NCI-H510A (cell line): Measurements from ENCODE around the gene XAF1.
"Not testable (repeated sequence)": the region's sequence is repeated elsewhere in the genome, so short reads cannot be mapped to it uniquely, and the experiment has no call there.

Experiments used
- DNase-seq: peaks from one replicate; lab custom pipeline; 2025; lab: John Stamatoyannopoulos, UW

XAF1 gene, protein sequence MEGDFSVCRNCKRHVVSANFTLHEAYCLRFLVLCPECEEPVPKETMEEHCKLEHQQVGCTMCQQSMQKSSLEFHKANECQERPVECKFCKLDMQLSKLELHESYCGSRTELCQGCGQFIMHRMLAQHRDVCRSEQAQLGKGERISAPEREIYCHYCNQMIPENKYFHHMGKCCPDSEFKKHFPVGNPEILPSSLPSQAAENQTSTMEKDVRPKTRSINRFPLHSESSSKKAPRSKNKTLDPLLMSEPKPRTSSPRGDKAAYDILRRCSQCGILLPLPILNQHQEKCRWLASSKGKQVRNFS

DNA sequence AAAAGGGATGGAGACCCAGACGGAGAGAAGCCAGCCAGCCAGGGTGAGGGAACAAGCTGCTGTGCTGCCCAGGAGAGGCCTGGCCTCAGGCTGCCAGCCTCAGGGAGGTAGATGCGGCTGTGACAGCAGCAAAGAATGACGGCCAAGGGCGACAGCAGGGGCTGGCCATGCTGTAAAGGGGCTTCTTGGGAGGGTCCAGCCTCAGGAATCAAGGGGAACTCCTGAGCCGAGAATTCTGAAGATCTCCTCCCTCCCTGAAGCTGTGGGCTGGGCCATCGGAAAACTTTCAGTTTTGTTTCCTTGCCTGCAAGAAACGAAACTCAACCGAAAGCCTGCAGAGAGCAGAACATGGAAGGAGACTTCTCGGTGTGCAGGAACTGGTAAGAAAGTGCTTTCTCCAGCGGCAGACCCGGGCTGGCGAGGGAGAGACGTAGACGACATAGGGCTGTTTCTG is at the start of gene XAF1:
TSS of gene XAF1 (plus strand) at position 316 of the 454 bp plus-strand sequence. CDS start at position 349, 33 bp downstream.
- no peak for DNase-seq

DNA sequence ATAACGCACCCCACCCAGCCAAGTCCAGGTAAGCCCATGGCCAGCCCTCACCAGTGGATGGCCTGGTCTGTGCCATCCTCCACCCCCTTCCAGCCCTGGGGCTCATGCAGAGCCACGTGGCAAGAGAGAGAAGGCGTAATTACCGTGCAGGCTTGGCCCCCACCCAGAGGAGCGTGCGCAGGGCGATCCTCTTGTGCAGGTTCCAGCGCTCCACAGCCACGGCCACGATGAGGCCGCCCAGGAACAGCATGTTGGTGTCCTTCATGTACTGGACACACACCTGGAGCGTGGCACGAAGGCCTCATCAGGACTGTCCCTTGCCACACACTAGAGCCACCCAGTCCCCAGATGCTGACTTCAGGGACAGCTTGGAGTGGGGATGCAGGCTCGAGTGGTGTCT is 49.3 kb upstream of the XAF1 start:
- DNase-seq = no peak

DNA sequence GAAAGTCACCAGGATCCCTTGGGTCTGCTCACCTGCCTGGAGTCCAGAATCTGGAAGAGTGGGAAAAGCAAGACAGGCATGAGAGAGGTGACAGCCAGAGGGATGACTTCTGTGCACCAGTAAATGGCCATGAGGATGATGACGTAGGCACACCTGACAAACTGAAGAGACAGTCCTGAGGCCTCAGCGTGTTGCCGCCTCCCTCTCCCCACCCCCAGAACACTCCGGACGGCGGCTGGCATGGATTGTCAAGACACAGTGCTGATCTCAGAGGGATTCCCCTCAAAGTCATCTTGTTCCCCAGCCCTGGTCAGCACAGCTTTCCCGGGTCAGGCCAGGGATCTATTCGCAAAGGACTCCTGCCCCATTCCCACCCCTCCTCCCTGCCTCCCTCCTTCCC is 48.9 kb upstream of the XAF1 start:
- no peak for DNase-seq

DNA sequence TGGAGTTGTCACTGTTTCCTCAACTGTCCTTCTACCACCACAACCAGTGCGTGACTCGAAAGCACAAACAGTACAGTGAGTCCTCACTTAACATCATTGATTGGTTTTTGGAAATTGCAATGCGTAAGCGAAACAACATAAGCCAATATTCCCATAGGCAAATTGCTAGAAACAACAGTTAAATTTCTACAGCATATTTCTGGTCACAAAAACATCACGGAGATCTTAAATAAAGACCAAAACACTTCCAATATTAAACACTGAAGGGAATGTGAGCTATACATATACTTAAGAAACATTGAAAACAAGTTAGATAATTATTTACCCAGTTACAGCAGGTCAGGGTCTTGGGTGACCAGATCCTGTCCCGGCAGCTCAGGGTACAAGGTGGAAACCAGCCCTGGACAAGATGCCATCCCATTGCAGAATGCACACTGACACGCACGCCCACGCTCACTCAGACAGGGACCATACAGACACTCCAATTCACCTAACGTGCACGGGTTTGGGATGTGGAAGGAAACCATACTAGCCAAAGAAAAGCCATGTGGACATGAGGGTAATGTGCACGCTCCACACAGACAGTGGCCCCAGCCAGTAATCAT is 47.4 kb upstream of the XAF1 start:
- no peak for DNase-seq

DNA sequence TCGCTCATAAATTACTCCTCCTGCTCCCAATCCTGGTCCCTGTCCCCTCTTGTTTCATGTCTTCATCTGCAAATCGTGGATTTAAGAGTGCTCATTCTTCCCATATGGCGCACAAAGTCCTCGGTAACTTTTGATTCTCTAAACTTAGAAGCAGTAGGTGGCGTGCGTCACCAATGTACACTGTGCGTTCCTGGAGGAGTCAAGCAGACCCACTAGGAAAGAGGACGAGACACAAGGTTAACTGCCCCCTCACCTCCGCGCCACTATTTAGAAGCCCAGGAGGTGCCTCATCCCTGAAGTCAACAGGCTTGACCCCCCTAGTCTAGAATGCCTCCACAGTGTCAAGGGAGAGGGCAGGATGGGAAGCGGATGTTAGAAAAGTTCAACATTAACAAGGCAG is 45.5 kb upstream of the XAF1 start:
- DNase-seq = no peak

DNA sequence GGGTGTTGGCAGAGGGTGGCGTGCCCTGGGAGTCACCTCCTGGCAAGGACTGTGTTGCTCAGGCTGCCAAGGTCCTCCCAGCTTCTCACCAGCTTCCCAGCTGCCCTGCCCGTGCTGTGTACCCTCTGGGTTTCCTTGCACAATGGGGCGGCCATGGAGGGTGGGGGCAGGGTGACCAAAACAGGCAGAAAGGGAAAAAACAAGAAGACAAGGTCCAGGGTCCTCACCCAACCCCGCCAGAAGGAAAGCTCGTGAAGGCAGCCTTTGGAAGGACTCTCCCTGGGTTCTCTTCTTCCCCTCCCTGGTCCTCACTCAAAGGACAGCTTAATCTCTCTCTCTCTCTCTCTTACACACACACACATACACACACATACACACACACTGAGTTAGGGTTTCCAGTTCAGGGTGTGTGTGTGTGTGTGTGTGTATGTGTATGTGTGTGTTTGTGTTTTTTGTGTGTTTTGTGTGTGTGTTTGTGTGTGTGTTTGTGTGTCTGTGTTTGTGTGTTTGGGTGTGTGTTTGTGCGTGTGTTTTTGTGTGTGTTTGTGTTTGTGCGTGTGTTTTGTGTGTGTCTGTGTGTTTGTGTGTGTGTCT is 44.7 kb upstream of the XAF1 start:
- no peak for DNase-seq

DNA sequence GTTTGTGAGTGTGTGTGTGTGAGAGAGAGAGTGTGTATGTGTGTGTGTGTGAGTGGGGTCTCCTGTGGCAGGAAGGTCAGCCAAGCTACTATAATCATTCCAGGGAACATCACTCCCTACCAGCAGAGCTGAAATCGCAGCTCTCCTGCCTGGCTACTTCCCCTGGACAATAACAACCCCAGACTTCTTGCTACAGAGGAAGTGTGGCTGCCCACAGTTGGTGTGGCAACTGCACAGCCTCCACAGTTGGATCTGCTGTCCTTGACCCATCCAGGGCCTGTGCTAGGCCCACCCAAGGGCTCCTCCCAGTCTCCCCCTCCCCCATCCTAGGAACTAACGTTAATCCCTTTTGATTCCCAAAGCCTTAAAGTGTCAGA is 44.2 kb upstream of the XAF1 start:
- DNase-seq = no peak

DNA sequence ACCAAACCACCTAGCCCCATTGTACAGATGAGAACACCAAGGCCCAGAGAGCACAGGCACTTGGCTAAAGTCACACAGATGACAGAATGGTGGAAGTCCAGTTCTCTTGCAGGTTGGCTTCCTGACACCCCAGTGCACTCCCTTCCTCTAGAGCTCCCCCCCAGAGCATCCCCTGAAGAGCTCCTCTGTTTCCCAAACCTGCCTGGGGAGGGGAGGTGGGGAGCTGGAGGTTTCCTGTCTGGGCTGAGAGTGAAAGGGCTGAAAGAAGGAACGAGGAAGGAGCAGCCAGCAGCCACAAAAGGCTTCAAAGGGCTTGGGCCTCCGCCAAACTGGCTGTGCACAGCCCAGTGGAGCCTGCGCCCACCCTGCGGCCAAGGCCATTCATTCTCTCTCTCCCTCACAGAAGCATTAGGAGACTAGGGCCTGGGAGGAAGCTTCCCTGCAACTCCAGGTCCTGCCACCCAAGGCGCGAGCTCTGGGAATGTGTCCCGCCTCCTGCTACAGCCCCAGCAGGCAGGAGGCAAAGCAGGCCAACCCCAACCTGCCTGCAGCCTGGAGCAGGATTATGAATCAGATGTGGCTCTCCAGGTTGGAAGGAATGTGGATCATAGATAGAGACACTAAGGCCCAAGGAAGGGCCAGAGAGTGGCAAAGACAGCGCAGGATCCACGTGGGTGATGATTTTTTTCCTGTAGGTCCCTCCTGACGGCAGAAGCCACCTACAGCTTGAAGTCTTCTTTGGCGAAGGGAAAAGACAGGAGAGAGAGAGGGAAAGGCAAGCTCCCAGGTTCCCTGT is 43.6 kb upstream of the XAF1 start:
- no peak for DNase-seq

DNA sequence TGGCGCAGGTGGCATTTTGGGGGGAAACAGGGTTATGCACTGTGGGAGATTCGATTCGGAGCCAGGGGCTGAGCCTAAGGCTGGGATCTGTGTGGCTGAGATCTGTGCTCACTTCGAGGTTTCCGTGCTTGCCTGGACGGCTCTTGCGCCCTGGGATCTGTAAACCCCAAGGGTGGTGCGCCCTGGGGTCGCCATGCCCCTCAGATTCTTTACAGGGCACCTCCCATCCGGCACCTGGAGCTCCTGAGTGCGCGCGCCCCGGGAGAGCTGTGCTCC is 43.1 kb upstream of the XAF1 start:
- no peak for DNase-seq

DNA sequence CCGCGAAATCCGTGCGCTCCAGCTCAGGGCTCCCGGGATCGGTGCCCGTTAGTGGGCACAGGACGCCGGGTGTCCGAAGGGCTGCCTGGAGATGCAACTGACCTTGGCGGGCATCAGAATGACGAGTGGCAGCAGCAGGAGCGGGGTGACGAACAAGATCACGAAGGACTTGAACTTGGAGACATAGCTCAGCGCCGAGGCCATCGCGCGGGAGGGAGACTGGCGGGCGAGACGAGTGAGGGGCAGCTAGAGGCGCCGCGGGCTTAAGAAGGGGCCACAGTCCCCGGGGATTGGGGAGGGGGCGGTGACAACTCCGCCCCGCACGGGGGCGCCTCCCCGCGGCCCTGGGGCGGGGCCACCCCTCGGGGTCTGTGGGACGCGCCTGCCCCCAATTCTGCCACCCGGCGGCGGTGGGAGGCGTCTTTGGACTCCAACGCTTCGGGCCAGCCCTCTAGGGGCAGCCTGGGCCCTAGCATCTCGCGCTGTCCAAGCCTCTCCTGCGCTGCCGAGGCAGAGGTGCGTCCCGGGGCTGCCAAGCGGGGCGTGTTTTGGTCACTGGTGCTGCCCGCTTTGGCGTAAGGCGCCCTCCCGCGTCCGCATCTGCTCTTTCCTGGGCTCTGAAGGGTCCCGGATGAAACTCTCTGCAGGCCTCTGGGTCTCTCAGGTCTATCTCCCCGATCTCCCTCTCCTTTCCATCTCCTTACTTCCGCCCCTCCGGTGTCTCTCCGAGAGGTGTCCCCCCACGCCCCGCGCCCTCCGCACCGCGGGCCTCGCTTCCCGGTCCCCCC is 42.5 kb upstream of the XAF1 start, which contains the start of gene SLC13A5:
TSS of gene SLC13A5 (minus strand) at position 240 of the 788 bp plus-strand sequence. CDS start at position 204, 36 bp downstream.
- no peak for DNase-seq

DNA sequence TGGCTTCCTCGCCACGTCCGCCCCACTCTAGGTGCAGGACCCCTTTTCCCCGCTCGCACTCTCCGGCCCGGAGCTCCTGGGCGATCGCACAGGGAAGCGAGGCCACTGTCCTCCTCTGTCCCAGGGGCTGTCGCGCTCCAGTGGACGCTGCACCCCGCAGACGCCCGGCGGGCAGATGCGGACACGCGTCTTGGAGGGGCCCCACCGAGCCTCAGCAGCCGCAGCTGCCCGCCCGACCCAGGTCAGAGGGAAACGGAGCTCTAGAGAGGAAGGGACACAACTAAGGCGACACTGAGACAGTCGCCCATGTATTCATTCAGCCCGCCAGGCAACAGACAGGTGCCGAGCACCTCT is 42.0 kb upstream of the XAF1 start:
- no peak for DNase-seq

DNA sequence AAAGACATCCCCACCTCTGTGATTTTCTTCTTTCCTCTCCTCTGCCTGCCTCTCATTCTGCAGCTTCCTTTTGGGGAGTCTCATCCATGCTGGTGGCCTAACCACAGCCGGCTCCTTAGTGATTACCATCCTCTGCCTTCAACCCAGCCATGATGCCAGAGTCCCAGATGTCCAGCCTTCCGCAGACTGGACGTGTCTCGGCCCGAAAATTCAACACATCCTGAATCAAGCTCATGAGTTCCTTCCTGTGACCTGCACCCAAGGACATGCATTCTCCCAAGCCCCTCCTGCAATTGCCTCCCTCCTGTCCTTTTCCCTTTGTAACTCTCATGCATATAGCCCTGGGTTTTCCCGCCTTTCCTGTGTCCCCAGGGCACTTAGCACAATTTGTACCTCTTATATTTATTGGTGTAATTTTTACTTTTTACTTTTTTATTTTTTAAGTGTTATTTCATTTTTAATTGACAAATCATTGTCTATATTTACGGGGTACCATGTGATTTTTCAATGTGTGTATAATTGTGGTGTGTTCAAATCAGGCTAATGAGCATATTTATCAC is 41.5 kb upstream of the XAF1 start:
- no peak for DNase-seq

DNA sequence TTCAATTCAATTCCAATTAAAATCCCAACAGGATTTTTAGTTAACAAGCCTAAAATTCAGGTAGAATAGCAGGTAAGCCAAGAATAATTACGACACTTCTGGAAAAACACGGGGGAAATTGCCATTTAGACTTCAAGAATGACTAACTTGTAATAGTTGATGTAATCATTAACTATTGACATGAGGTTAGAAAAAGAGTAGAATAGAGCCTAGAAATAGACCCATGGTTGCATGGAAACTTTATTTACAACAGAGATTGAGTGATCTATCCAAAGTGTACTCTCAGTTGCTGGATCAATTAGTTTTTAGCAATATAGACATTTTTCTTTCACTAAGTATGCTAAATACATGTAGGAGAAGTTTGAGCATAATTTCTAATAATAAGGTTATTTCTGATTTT is 39.1 kb upstream of the XAF1 start:
- DNase-seq = no peak

DNA sequence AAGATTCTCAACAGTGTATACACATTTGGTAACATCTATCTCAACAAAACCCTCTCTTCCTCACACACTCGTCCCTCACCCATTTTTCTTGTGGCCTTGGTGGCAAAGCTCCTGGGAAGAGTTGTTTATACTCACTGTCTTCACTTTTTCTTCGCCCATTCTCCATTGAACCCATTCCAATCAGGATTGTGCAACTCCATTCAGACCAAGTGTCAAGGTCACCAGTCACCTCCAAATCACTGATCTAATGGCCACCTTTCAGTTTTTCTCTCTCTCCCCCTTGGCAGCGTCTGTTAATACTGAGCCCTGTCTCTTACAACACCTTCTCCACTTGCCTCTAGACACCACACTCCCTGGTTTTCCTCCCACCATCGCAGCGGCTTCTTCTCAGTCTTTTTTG is 34.1 kb upstream of the XAF1 start:
- DNase-seq = no peak

DNA sequence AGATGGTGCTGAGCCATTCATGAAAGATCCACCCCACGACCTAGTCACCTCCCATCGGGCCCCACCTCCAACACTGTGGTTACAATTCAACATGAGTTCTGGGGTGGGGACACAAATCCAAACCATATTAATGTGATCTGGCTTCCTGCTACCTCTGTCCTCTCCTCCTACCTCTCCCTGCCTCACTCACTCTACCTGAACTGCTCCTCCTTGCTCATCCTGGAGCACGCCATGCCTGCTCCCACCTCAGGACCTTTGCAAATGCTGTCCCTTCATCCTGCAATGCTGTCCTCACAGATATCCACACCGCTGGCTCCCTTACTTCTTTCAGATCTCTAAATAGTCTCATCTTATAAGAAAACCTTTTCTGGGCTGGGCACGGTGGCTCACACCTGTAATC is 31.8 kb upstream of the XAF1 start:
- DNase-seq = no peak

DNA sequence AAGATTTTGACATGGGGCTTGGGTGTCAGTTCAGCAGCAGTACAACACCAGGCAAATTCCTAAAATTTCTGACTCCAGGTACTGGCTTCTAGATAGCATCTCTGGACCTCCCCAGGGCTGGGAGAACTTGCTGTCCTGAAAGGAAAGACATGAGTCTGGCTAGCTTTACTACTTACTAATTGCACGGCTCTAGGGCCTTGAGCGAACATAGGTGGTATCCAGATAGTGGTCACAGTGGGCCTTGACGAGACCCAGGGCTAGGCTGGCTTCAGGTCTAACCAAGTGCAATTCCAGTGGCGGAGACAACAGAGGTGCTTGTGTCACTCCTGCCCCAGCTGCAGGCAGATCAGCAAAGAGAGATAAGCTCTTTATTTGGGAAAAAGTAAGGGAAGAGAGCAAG is 26.3 kb upstream of the XAF1 start:
- DNase-seq = no peak

DNA sequence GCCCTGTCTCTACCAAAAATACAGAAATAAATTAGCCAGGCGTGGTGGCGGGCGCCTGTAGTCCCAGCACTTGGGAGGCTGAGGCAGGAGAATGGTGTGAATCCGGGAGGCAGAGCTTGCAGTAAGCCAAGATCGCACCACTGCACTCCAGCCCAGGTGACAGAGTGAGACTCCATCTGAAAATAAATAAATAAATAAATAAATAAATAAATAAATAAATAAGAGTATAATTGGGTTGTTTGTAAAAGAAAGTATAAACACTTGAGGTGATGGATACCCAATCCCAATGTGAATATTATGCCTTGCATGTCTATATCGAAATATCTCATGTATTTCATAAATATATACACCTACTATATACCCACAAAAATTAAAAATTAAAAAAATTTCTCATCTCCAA is 9.2 kb upstream of the XAF1 start:
- not testable (repeated sequence) for DNase-seq

DNA sequence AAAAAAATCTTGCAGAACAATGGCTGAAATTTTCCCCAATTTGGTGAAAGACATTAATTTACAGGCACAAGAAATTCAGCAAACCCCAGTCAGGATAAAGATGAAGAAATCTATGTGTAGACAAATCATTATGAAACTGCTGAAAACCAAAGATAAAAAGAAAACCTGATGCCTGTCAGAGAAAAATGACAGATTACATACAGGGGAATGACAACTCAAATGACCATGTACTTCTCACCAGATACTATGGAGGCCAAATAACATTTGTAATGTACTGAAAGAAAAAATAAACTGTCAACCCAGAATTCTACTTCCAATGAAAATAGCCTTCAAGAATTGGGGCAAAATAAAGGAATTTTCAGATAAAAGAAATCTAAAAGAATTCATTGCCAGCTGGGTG is 7.2 kb upstream of the XAF1 start:
- DNase-seq = no peak

DNA sequence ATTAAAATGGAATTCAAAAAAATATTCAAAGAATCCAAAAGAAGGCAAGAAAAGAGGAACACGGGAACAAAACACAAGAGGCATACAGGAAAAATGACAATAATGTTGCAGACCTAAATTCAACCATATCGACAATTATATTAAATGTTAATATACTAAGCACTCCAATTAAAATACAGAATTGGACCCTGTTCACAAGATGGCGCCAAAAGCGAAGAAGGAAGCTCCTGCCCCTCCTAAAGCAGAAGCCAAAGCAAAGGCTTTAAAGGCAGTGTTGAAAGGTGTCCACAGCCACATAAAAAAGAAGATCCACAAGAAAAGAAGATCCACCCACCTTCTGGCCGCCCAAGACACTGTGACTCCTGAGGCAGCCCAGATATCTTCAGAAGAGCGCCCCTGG is 6.3 kb upstream of the XAF1 start:
- no peak for DNase-seq

DNA sequence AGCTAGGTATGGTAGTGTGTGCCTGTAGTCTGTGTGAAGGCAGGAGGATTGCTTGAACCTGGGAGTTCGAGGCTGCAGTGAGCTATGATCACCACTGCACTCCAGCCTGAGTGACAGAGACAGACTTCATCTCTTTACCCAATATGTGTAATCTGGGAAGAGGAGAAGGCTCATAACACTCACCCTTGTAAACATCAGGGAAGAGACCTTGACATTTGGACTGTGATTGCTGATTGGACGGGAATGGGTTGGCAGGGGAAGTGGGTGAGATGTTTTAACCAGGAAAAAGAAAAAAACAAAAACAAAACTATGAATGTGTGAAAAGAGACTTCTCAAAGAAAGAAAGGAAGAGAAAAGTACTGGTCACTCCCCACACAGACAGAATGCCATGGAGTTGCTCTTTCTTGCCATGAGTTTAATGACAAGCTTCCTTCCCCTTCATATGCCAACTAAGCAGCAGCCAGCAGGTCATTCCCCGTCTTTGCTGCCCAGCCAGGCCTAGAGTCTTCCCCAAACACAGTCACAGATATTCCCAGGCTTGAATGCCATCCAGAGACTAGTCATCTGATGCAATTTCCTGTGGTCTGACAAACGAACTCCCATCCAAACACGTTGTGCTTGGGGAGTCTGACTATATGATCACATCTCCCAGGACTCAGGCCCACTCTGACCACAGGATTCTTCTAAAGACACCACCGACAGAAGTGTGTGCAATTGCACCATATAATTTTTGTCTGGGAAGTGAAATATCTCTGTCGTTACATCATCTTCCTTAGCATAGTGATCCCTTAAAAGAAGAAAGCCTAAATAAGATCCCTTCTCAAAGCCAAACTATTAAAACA is 3.6 kb upstream of the XAF1 start:
- no peak for DNase-seq

DNA sequence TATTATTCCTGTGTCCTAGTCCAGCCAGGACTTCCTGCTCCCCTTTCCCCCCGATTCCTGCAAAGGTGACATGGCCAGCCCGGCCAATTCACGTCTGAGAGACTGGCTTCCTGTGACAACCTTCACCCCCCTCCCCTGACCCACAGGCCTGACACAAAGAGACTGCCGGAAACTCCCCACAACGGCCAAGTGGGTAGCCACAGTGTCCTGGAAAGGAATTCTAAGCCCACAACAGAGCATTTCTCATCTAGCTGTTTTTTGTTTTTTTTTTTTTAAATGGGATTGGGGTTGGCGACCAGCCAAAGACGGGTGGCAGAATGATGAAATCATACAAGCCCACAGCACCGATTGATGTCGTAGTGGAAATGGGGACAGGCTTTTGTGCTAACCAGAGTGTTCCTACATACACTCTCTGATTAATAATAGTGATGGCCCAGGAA is 2.8 kb upstream of the XAF1 start:
- DNase-seq = no peak
